ENCODE measurements around the gene RICTOR.

Gene RICTOR

GRCh38 chr5:39082995-39083394 lies 8.8 kb upstream of the RICTOR start:
- no peak for TF ChIP-seq CTCF (IDR thresholded peaks at IDR 0.05; ENCODE audit: borderline replicate concordance, control extremely low read depth, extremely low read depth, insufficient read depth, missing control alignments)
- DNase-seq (ENCODE audit: low spot score), result no peak
- in situ Hi-C loops (cut with MboI; ENCODE audit: low sequenced_read_pairs, unreplicated experiment), result loop anchor here (25.0 kb wide), 2 partner anchors 246 to 646 kb away; partner anchors contain the start of gene OSMR

- in situ Hi-C loops (cut with MboI; ENCODE audit: low sequenced_read_pairs, unreplicated experiment), result loop anchor here (25.0 kb wide), 2 partner anchors 243 to 643 kb away; partner anchors contain the start of gene OSMR
- peak; percentile 46 for DNase-seq (ENCODE audit: low spot score)
- peak; percentile 63 for TF ChIP-seq CTCF (IDR thresholded peaks at IDR 0.05; ENCODE audit: borderline replicate concordance, control extremely low read depth, extremely low read depth, insufficient read depth, missing control alignments)
Measured at GRCh38 chr5:39080597-39081204, 6.5 kb upstream of the RICTOR start.

- in situ Hi-C loops (cut with MboI; ENCODE audit: low sequenced_read_pairs, unreplicated experiment), result loop anchor here (25.0 kb wide), 2 partner anchors 243 to 643 kb away; partner anchors contain the start of gene OSMR
- no peak for DNase-seq (ENCODE audit: low spot score)
- no peak for TF ChIP-seq CTCF (IDR thresholded peaks at IDR 0.05; ENCODE audit: borderline replicate concordance, control extremely low read depth, extremely low read depth, insufficient read depth, missing control alignments)
Measured at GRCh38 chr5:39080168-39080567, 6.0 kb upstream of the RICTOR start.

- in situ Hi-C loops (cut with MboI; ENCODE audit: low sequenced_read_pairs, unreplicated experiment), result loop anchor here (25.0 kb wide), 2 partner anchors 242 to 642 kb away; partner anchors contain the start of gene OSMR
- no peak for TF ChIP-seq CTCF (IDR thresholded peaks at IDR 0.05; ENCODE audit: borderline replicate concordance, control extremely low read depth, extremely low read depth, insufficient read depth, missing control alignments)
- no peak for DNase-seq (ENCODE audit: low spot score)
Measured at GRCh38 chr5:39079147-39079546, 4.9 kb upstream of the RICTOR start.

- in situ Hi-C loops (cut with MboI; ENCODE audit: low sequenced_read_pairs, unreplicated experiment), result loop anchor here (25.0 kb wide), 2 partner anchors 240 to 640 kb away; partner anchors contain the start of gene OSMR
- no peak for TF ChIP-seq CTCF (IDR thresholded peaks at IDR 0.05; ENCODE audit: borderline replicate concordance, control extremely low read depth, extremely low read depth, insufficient read depth, missing control alignments)
- DNase-seq (ENCODE audit: low spot score), result peak; percentile 48
Measured at GRCh38 chr5:39076757-39077728, 2.8 kb upstream of the RICTOR start.

GRCh38 chr5:39076101-39076756 lies 2.0 kb upstream of the RICTOR start:
- TF ChIP-seq CTCF (IDR thresholded peaks at IDR 0.05; ENCODE audit: borderline replicate concordance, control extremely low read depth, extremely low read depth, insufficient read depth, missing control alignments), result no peak
- no peak for DNase-seq (ENCODE audit: low spot score)
- in situ Hi-C loops (cut with MboI; ENCODE audit: low sequenced_read_pairs, unreplicated experiment), result loop anchor here (25.0 kb wide), 2 partner anchors 239 to 639 kb away; partner anchors contain the start of gene OSMR

Data from GM13976 (cell line).